Keratinocyte (primary cell): Measurements from ENCODE around the gene NGB. TPM values are rescaled to one million over a fixed set of nuclear protein-coding genes. Genes with fewer than 3 reads are reported as not detected.

ENCODE experiments used
- DNase-seq: peaks from one replicate; pipeline ENCODE4 v3.0.0-alpha.2; 2011; ENCODE audit warnings: low read depth, missing footprints, low spot score
- FAIRE-seq: peaks from 2 replicates; lab custom pipeline; 2011; peaks lifted over from hg19 to GRCh38; lab: Jason Lieb, UNC
- H2AFZ ChIP-seq: 2 replicates; pipeline ENCODE4 v1.6.0; 2012; ENCODE audit warnings: low read length, control low read depth, inconsistent platforms; ENCODE audit not compliant: control insufficient read depth
- H3K27ac ChIP-seq: 2 replicates; pipeline ENCODE4 v1.5.1; 2011; ENCODE audit warnings: low read length; ENCODE audit not compliant: control insufficient read depth, insufficient read depth
- H3K27me3 ChIP-seq: 3 replicates; pipeline ENCODE4 v1.6.0; 2011; ENCODE audit warnings: low read length; ENCODE audit not compliant: control insufficient read depth, insufficient read depth; ENCODE audit errors: extremely low read depth
- H3K36me3 ChIP-seq, 2 experiments: 2 replicates in 1 of 2; 3 replicates in 1 of 2; pipeline ENCODE4 v1.5.1; 2011; ENCODE audit warnings: low read length in 2 of 2, mild to moderate bottlenecking in 1 of 2; ENCODE audit not compliant: control insufficient read depth in 2 of 2, insufficient read depth in 2 of 2; ENCODE audit errors: extremely low read depth in 1 of 2
- H3K4me1 ChIP-seq: 3 replicates; pipeline ENCODE4 v1.5.1; 2011; ENCODE audit warnings: low read length; ENCODE audit not compliant: control insufficient read depth, insufficient read depth; ENCODE audit errors: extremely low read depth
- H3K4me2 ChIP-seq: 3 replicates; pipeline ENCODE4 v1.6.0; 2011; ENCODE audit warnings: low read depth, low read length; ENCODE audit not compliant: control insufficient read depth, insufficient read depth; ENCODE audit errors: extremely low read depth
- H3K4me3 ChIP-seq, 3 experiments: fragments of 200-600 bp in 1 of 3; sonication (generic) in 1 of 3; 2 replicates in 2 of 3; 3 replicates in 1 of 3; pipeline ENCODE4 v1.5.1; 2011 to 2016; ENCODE audit warnings: low read length in 3 of 3, mild to moderate bottlenecking in 3 of 3, control low read depth in 2 of 3, inconsistent platforms in 1 of 3, low read depth in 1 of 3, mixed read lengths in 1 of 3, mixed run types in 1 of 3, moderate library complexity in 1 of 3; ENCODE audit not compliant: control insufficient read depth in 2 of 3, insufficient read depth in 2 of 3; ENCODE audit errors: extremely low read depth in 1 of 3
- H3K79me2 ChIP-seq: 2 replicates; pipeline ENCODE4 v1.6.0; 2012; ENCODE audit warnings: low read length; ENCODE audit not compliant: control insufficient read depth, insufficient read depth
- H3K9ac ChIP-seq: 3 replicates; pipeline ENCODE4 v1.6.0; 2011; ENCODE audit warnings: low read length; ENCODE audit not compliant: control insufficient read depth, insufficient read depth; ENCODE audit errors: extremely low read depth
- H3K9me1 ChIP-seq: 3 replicates; pipeline ENCODE4 v1.6.0; 2011; ENCODE audit warnings: low read length; ENCODE audit not compliant: control insufficient read depth, insufficient read depth; ENCODE audit errors: extremely low read depth
- H3K9me3 ChIP-seq: 2 replicates; pipeline ENCODE4 v1.5.1; 2012; ENCODE audit warnings: low read depth, low read length; ENCODE audit not compliant: control insufficient read depth
- H4K20me1 ChIP-seq: 3 replicates; pipeline ENCODE4 v1.6.0; 2011; ENCODE audit warnings: low read length; ENCODE audit not compliant: control insufficient read depth, insufficient read depth; ENCODE audit errors: extremely low read depth
- CTCF ChIP-seq, 3 experiments: IDR thresholded peaks in 1 of 3; conservative IDR thresholded peaks in 1 of 3; optimal IDR thresholded peaks in 1 of 3; 2 replicates in 2 of 3; 3 replicates in 1 of 3; pipeline versions ENCODE3 to v1.5.1; 2011; ENCODE audit warnings: low read length in 3 of 3, mild to moderate bottlenecking in 3 of 3, moderate library complexity in 2 of 3, control low read depth in 1 of 3, inconsistent platforms in 1 of 3; ENCODE audit not compliant: insufficient read depth in 2 of 3; ENCODE audit errors: extremely low read depth in 1 of 3
- EZH2 ChIP-seq: IDR thresholded peaks from one replicate; pipeline ENCODE4 v1.6.1; 2012; ENCODE audit warnings: inconsistent platforms, mild to moderate bottlenecking, low read length, moderate library complexity
- dilution Hi-C: fragments of 300-500 bp; cut with MboI; formaldehyde crosslinking; loops from one replicate; pipeline ENCODE4 v1.7.0; 2020; ENCODE audit warnings: low sequenced_read_pairs; ENCODE audit not compliant: extremely low pct_ligation_motif_present
- polyA plus RNA-seq, 5 experiments: library from polyadenylated mRNA; depleted of rRNA in 3 of 5; stranded (reverse) in 3 of 5; stranded (forward) in 1 of 5; unstranded in 1 of 5; fragments of >200 nt; gene quantifications; 1 replicate in 1 of 5; 2 replicates in 3 of 5; 3 replicates in 1 of 5; pipeline versions ENCODE4 v1.2.1 to v1.2.3, GENCODE V29; 2011 to 2012; ENCODE audit warnings: missing spikeins in 2 of 5, low read depth in 1 of 5, low replicate concordance in 1 of 5

NGB gene
- polyA plus RNA-seq, 1 donor (not counting 4 experiments of a cell fraction or from before 2014, with no cell fraction given) = not detected

- H3K9me1 ChIP-seq = peaks cover 2% of the 10 kb centered on the region
- H3K4me3 ChIP-seq = no peak overlapping the region
- dilution Hi-C loops = no loop called here
- H3K9me3 ChIP-seq = no peaks in the 10 kb centered on the region
- H3K27me3 ChIP-seq = no peaks in the 10 kb centered on the region
- H3K4me2 ChIP-seq = no peak overlapping the region
- peaks cover 0 to 4% of the 10 kb centered on the region in 2 experiments for H3K36me3 ChIP-seq
- no peak for DNase-seq
- no peak overlapping the region for H2AFZ ChIP-seq
- FAIRE-seq = no peak
- peaks cover 32% of the 10 kb centered on the region for H3K4me1 ChIP-seq
- H3K9ac ChIP-seq = no peak overlapping the region
- TF ChIP-seq EZH2 (no peak), CTCF (optimal IDR thresholded peaks at IDR 0.05 in 1 of 3, IDR thresholded peaks at IDR 0.05 in 1 of 3, conservative IDR thresholded peaks at IDR 0.05 in 1 of 3; ENCODE audit: extremely low read depth in 1 of 3, insufficient read depth in 2 of 3, low read length in 3 of 3) (no peak)
- H3K79me2 ChIP-seq = peaks cover 46% of the 10 kb centered on the region
- H3K27ac ChIP-seq = no peak overlapping the region
- no peaks in the 10 kb centered on the region for H4K20me1 ChIP-seq
These were observed 45.9 kb upstream of the NGB start for GRCh38 chr14:77316872-77317301.

- no peak for TF ChIP-seq CTCF (optimal IDR thresholded peaks at IDR 0.05 in 1 of 3, IDR thresholded peaks at IDR 0.05 in 1 of 3, conservative IDR thresholded peaks at IDR 0.05 in 1 of 3; ENCODE audit: extremely low read depth in 1 of 3, insufficient read depth in 2 of 3, low read length in 3 of 3)
- TF ChIP-seq EZH2 = no peak
- H3K9me3 ChIP-seq = no peaks in the 10 kb centered on the region
- no peak for DNase-seq
- H3K27ac ChIP-seq = no peak overlapping the region
- no peak overlapping the region for H3K4me2 ChIP-seq
- peaks cover 2% of the 10 kb centered on the region for H3K9me1 ChIP-seq
- peaks cover 34% of the 10 kb centered on the region for H3K4me1 ChIP-seq
- peaks cover 0 to 4% of the 10 kb centered on the region in 2 experiments for H3K36me3 ChIP-seq
- H4K20me1 ChIP-seq = no peaks in the 10 kb centered on the region
- no peak overlapping the region for H3K9ac ChIP-seq
- H3K79me2 ChIP-seq = peaks cover 46% of the 10 kb centered on the region
- H3K4me3 ChIP-seq = no peak overlapping the region
- no peaks in the 10 kb centered on the region for H3K27me3 ChIP-seq
- H2AFZ ChIP-seq = no peak overlapping the region
- dilution Hi-C loops = no loop called here
- FAIRE-seq = no peak
These were observed 45.1 kb upstream of the NGB start for GRCh38 chr14:77316195-77316505.
